ENCODE results near the gene HELT.
"Not testable (repeated sequence)": the region's sequence is repeated elsewhere in the genome, so short reads cannot be mapped to it uniquely, and the experiment has no call there.

The HELT gene

GRCh38 chr4:185040523-185040922 is 22.2 kb downstream of the HELT start:
- ChIA-PET CTCF (interaction anchor here (0.6 to 3.6 kb wide), 8 partner anchors 23 to 143 kb away, joined by 3 to 69 read pairs (median 3); no protein-coding TSS in a partner anchor), POLR2A (no interaction called here)
- H3K9me3 ChIP-seq (ENCODE audit: control insufficient read depth, insufficient read depth, low read depth, low read length), result no peaks in the 10 kb centered on the region

GRCh38 chr4:185050286-185050685 is 32.0 kb downstream of the HELT start:
- H3K9me3 ChIP-seq (ENCODE audit: control insufficient read depth, insufficient read depth, low read depth, low read length); H3K27ac ChIP-seq (ENCODE audit: extremely low read depth, low read depth, low read length); POLR2A ChIA-PET; H3K4me3 ChIP-seq (ENCODE audit: low read depth, low read length); H3K4me1 ChIP-seq (ENCODE audit: control insufficient read depth, insufficient read depth, low read length); H3K36me3 ChIP-seq (ENCODE audit: control insufficient read depth in 2 of 2, insufficient read depth in 1 of 2, low read length in 2 of 2): not testable (repeated sequence)
- CTCF ChIA-PET, result interaction anchor here (0.6 to 1.6 kb wide), 4 partner anchors 19 to 78 kb away, joined by 3 to 6 read pairs (median 3); no protein-coding TSS in a partner anchor

More at GRCh38 chr4:185040523-185040922, 22.2 kb downstream of the HELT start:
- H3K4me3 ChIP-seq (ENCODE audit: low read depth, low read length), result no peak overlapping the region
- TF ChIP-seq ZNF311 (tag by site-specific recombination; IDR thresholded peaks at IDR 0.05; ENCODE audit: borderline replicate concordance), result no peak
- no peaks in the 10 kb centered on the region for H3K36me3 ChIP-seq (ENCODE audit: control insufficient read depth in 2 of 2, insufficient read depth in 1 of 2, low read length in 2 of 2)
- no peaks in the 10 kb centered on the region for H3K4me1 ChIP-seq (ENCODE audit: control insufficient read depth, insufficient read depth, low read length)
- H3K27ac ChIP-seq (ENCODE audit: extremely low read depth, low read depth, low read length), result no peak overlapping the region

GRCh38 chr4:185051283-185051682 is 33.0 kb downstream of the HELT start:
- CTCF ChIA-PET, result interaction anchor here (1.1 kb wide), 1 partner anchor 46 kb away, joined by 3 read pairs; no protein-coding TSS in a partner anchor

GRCh38 chr4:185053746-185054145 is 35.5 kb downstream of the HELT start:
- H3K27ac ChIP-seq (ENCODE audit: extremely low read depth, low read depth, low read length), result no peak overlapping the region
- no peak overlapping the region for H3K4me3 ChIP-seq (ENCODE audit: low read depth, low read length)
- no peaks in the 10 kb centered on the region for H3K9me3 ChIP-seq (ENCODE audit: control insufficient read depth, insufficient read depth, low read depth, low read length)
- POLR2A ChIA-PET, result no interaction called here
- CTCF ChIA-PET, result interaction anchor here (1.5 kb wide), 1 partner anchor 14 kb away, joined by 5 read pairs; no protein-coding TSS in a partner anchor
- no peaks in the 10 kb centered on the region for H3K36me3 ChIP-seq (ENCODE audit: control insufficient read depth in 2 of 2, insufficient read depth in 1 of 2, low read length in 2 of 2)
- TF ChIP-seq, protein P1, sequence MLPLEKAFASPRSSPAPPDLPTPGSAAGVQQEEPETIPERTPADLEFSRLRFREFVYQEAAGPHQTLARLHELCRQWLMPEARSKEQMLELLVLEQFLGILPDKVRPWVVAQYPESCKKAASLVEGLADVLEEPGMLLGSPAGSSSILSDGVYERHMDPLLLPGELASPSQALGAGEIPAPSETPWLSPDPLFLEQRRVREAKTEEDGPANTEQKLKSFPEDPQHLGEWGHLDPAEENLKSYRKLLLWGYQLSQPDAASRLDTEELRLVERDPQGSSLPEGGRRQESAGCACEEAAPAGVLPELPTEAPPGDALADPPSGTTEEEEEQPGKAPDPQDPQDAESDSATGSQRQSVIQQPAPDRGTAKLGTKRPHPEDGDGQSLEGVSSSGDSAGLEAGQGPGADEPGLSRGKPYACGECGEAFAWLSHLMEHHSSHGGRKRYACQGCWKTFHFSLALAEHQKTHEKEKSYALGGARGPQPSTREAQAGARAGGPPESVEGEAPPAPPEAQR (tag by site-specific recombination; IDR thresholded peaks at IDR 0.05), result no peak
- no peak for TF ChIP-seq OVOL3 (tag by site-specific recombination; IDR thresholded peaks at IDR 0.05)
- TF ChIP-seq ZNF10 (tag by site-specific recombination; IDR thresholded peaks at IDR 0.05), result no peak
- H3K4me1 ChIP-seq (ENCODE audit: control insufficient read depth, insufficient read depth, low read length), result no peaks in the 10 kb centered on the region

More at GRCh38 chr4:185051283-185051682, 33.0 kb downstream of the HELT start:
- POLR2A ChIA-PET; H3K4me1 ChIP-seq (ENCODE audit: control insufficient read depth, insufficient read depth, low read length); H3K27ac ChIP-seq (ENCODE audit: extremely low read depth, low read depth, low read length); H3K36me3 ChIP-seq (ENCODE audit: control insufficient read depth in 2 of 2, insufficient read depth in 1 of 2, low read length in 2 of 2); H3K4me3 ChIP-seq (ENCODE audit: low read depth, low read length); H3K9me3 ChIP-seq (ENCODE audit: control insufficient read depth, insufficient read depth, low read depth, low read length): not testable (repeated sequence)

DNA sequence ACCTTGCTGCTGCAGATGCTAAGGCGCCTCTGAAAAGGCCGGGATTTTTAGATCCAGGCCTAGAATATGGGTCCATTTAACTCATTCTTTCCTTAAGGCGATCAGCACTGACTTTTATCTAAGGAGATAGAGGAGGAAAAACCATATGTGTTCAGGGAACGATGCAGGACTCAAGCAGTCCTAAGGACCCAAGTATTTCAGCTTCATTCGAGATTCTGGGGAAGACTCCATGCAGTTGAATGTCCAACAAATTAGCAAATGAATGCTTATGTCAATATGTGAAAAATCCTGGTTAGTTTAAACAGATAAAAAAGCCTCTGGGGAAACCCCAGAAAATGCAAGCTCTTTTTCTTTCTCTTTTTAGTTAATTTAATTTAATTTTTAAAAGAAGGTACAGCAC is 36.0 kb downstream of the HELT start:
- Histone ChIP-seq H3K4me1 (ENCODE audit: control insufficient read depth, insufficient read depth, low read length) (no peaks in the 10 kb centered on the region), H3K27ac (ENCODE audit: extremely low read depth, low read depth, low read length) (no peak overlapping the region), H3K4me3 (ENCODE audit: low read depth, low read length) (no peak overlapping the region), H3K36me3 (ENCODE audit: control insufficient read depth in 2 of 2, insufficient read depth in 1 of 2, low read length in 2 of 2) (no peaks in the 10 kb centered on the region), H3K9me3 (ENCODE audit: control insufficient read depth, insufficient read depth, low read depth, low read length) (no peaks in the 10 kb centered on the region)
- ChIA-PET POLR2A (no interaction called here), CTCF (interaction anchor here (0.6 kb wide), 1 partner anchor 42 kb away, joined by 3 read pairs; no protein-coding TSS in a partner anchor)
- TF ChIP-seq ZNF768 (tag by site-specific recombination; IDR thresholded peaks at IDR 0.05) (no peak), OSR2 (tag by site-specific recombination; IDR thresholded peaks at IDR 0.05) (no peak), ZNF274 (IDR thresholded peaks at IDR 0.05; ENCODE audit: low read length) (no peak), ZNF274 (tag by site-specific recombination; IDR thresholded peaks at IDR 0.05; ENCODE audit: borderline replicate concordance) (no peak), ZNF600 (tag by site-specific recombination; IDR thresholded peaks at IDR 0.05) (no peak), ZNF654 (tag by site-specific recombination; IDR thresholded peaks at IDR 0.05; ENCODE audit: low read depth) (no peak), REPIN1 (tag by site-specific recombination; IDR thresholded peaks at IDR 0.05; ENCODE audit: low read depth) (no peak), ZNF830 (tag by site-specific recombination; IDR thresholded peaks at IDR 0.05; ENCODE audit: low read depth) (no peak), ZNF280C (tag by site-specific recombination; IDR thresholded peaks at IDR 0.05) (no peak)
- TF ChIP-seq, protein P2, sequence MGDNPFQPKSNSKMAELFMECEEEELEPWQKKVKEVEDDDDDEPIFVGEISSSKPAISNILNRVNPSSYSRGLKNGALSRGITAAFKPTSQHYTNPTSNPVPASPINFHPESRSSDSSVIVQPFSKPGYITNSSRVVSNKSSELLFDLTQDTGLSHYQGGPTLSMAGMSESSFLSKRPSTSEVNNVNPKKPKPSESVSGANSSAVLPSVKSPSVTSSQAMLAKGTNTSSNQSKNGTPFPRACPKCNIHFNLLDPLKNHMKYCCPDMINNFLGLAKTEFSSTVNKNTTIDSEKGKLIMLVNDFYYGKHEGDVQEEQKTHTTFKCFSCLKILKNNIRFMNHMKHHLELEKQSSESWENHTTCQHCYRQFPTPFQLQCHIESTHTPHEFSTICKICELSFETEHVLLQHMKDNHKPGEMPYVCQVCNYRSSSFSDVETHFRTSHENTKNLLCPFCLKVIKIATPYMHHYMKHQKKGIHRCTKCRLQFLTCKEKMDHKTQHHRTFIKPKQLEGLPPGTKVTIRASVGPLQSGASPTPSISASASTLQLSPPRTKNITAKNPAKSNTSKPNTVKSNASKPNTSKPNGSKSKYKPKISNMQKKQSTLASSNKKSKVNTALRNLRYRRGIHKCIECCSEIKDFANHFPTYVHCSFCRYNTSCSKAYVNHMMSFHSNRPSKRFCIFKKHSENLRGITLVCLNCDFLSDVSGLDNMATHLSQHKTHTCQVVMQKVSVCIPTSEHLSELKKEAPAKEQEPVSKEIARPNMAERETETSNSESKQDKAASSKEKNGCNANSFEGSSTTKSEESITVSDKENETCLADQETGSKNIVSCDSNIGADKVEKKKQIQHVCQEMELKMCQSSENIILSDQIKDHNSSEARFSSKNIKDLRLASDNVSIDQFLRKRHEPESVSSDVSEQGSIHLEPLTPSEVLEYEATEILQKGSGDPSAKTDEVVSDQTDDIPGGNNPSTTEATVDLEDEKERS (tag by site-specific recombination; IDR thresholded peaks at IDR 0.05), result no peak
- TF ChIP-seq, protein P3, sequence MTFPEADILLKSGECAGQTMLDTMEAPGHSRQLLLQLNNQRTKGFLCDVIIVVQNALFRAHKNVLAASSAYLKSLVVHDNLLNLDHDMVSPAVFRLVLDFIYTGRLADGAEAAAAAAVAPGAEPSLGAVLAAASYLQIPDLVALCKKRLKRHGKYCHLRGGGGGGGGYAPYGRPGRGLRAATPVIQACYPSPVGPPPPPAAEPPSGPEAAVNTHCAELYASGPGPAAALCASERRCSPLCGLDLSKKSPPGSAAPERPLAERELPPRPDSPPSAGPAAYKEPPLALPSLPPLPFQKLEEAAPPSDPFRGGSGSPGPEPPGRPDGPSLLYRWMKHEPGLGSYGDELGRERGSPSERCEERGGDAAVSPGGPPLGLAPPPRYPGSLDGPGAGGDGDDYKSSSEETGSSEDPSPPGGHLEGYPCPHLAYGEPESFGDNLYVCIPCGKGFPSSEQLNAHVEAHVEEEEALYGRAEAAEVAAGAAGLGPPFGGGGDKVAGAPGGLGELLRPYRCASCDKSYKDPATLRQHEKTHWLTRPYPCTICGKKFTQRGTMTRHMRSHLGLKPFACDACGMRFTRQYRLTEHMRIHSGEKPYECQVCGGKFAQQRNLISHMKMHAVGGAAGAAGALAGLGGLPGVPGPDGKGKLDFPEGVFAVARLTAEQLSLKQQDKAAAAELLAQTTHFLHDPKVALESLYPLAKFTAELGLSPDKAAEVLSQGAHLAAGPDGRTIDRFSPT (tag by site-specific recombination; IDR thresholded peaks at IDR 0.05), result no peak

Measured in HEK293 (cell line).